Limb (tissue), 2 donors: Measurements from ENCODE around the gene PLEKHA5.
A peak's percentile ranks its signal among the peaks of the same experiment; 100 is the strongest.

Experiments
- DNase-seq, 2 donors: peaks; one replicate each; pipeline ENCODE4 v3.0.0-alpha.2; 2016; ENCODE audit errors: extremely low spot score in 2 of 2

The PLEKHA5 gene

DNA sequence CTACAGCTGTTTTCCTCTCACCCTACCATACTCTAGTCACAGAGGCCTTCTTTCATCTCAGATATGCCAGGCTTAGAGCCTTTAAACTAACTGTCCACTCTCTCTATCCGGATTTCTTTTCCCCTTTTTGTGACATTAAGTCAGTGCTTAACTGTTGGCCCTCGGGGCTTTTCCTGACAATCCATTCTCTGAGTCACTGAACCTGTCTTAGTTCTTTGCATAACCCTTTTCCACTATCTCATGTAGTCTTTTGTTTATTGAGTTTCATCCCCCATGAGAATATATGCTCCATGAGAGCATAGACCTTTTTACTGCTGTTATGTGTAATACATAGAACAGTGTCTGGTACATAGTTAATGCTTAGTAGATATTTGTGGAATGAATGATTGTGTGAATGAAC, 68.7 kb downstream of the PLEKHA5 start:
- DNase-seq = no peak

GRCh38 chr12:19199332-19199731, 69.8 kb downstream of the PLEKHA5 start:
- DNase-seq = no peak

DNA sequence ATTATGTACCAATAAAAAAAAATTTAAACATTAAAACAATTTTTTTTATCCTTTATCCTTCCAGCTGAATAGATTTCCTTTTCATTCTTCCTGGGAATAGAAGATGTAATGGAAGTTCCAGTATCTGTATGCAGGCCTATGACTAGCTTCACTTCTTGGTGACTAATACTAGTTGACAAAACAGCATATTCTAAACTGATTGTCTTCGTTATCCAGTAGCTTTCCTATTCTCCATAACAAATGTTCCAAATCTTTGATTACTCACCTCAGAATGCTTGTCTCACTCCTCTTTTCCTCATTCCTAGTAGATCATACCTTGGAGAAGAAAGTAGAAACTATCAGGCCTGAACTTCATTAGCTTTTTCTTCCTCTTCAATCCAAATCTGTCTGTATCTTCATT, 70.7 kb downstream of the PLEKHA5 start:
- no peak for DNase-seq

GRCh38 chr12:19201661-19202060, 72.1 kb downstream of the PLEKHA5 start:
- DNase-seq = no peak

DNA sequence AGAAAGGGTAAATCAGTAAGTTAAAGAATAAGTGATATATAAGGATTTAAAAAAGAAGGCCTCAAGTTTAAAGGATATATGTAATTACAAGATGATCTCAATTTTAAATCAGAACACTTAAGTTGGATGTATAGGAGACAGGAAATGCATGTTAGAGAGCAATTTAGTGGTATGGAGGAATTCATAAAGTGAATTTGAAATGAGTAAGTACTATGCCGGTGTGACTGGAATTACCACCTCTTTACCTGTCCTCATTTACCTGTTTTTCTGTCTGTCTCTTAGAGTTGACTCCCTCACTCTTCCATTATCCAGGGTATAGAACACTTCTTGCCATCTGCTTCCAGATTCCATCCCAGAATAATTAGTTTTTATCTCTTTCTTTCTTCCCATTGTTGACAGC, 73.5 kb downstream of the PLEKHA5 start:
- DNase-seq = no peak

DNA sequence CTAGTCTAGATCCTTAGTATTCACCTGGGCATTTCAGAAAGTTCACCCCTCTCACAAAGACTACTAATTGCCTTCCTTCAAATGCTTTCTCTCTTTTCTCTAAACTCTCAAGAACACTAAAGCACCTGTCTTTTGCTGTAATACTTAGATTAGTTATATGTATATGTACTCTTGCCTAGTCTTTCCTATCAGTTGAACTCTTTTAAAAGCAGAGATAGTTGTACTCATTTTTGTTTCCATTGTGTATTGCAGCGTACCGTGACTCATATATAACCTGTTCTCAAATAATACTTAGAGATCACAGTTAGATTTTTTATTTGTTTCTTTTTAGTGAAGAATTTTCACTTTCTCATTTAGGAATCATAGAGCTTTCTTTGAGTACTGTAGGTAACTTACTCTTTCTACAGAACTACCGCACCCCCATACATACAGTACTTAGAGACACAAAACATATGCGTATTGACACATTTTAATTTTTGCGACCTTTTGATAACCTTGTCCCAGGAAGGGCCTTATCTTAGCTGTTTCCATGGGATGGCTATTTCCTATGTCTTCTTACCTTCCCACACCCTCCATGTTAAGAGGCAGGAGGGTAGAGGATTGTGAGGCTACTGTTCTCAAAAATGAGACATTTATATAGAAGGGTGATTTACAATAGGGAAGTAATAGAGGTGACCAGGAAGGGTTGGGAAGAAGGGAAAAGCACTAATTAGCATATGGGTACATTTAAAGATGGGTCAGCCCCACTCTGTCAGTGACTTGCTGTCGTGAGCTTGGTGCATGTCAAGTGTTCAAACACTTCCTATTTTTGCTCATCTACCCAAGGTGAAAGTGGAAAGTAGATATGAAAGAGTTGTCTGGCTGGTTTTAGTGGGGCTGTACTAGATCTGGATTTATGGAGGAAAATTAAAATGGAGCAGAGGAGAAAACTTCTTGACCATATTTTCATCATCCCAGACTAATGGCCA, 74.3 kb downstream of the PLEKHA5 start:
- DNase-seq = no peak

GRCh38 chr12:19205120-19205519, 75.6 kb downstream of the PLEKHA5 start:
- no peak for DNase-seq

- no peak for DNase-seq
Measured at GRCh38 chr12:19206493-19207077, 77.1 kb downstream of the PLEKHA5 start.

GRCh38 chr12:19208456-19208855, 78.9 kb downstream of the PLEKHA5 start:
- DNase-seq = no peak

DNA sequence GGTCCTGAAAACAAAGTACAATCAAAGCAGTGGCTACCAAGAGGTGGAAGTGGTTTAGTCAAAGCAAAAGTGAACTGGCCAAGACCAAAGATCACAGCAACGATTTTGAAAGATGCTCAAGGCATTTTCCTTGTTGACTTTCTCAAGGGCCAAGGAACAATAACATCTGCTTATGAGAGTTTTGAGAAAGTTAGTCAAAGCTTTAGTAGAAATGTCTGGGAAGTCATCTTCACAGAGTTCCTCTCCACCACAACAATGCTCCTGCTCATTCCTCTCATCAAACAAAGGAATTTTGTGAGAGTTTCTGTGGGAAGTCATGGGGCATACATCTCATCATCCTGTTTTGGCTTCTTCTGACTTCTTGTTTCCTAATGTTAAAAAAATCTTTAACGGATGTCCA, 80.1 kb downstream of the PLEKHA5 start:
- no peak for DNase-seq

- no peak for DNase-seq
Measured at GRCh38 chr12:19211802-19212201, 82.3 kb downstream of the PLEKHA5 start.

DNA sequence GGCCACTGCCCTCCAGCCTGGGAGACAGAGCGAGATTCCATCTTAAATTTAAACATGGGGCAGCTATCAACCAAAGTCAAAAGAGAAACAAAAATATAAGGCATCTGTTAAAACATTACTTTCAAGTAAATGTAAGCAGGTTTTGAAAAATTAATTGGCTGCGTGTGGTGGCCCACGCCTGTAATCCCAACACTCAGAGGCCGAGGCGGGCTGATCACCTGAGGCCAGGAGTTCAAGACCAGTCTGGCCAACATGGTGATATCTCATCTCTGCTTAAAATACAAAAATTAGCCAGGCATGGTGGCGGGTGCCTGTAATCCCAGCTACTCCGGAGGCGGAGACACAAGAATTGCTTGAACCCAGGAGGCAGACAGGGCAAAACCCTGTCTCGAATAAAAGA, 82.7 kb downstream of the PLEKHA5 start:
- DNase-seq = no peak

- DNase-seq = no peak
Measured at GRCh38 chr12:19214020-19214419, 84.5 kb downstream of the PLEKHA5 start.

GRCh38 chr12:19215115-19215514, 85.6 kb downstream of the PLEKHA5 start:
- peak in 1 of 2 donors; percentile 53 for DNase-seq

- no peak for DNase-seq
Measured at GRCh38 chr12:19217446-19217845, 87.9 kb downstream of the PLEKHA5 start.

- no peak for DNase-seq
Measured at GRCh38 chr12:19220205-19220604, 90.7 kb downstream of the PLEKHA5 start.

- no peak for DNase-seq
Measured at GRCh38 chr12:19220852-19221466, 91.4 kb downstream of the PLEKHA5 start.

- no peak for DNase-seq
Measured at GRCh38 chr12:19222558-19222957, 93.0 kb downstream of the PLEKHA5 start.

DNA sequence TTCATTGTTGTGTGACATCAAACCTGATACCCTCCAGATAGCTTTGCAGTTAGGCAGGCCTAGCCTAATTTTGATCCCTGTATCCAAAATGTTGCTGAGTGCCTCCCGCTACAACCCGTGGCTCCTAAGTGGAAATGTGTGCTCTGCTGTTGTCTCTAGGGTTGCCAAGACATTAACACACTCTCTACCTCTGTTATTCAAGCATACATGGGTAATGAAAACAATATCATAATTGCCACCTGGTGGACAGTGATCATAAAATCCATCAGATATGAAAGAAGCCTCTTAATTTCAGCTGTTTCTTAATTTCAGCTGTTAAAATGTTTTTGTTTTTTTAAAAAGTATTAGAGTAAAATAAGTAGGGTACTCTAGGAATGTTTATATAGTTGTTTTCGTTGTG, 93.5 kb downstream of the PLEKHA5 start:
- no peak for DNase-seq

DNA sequence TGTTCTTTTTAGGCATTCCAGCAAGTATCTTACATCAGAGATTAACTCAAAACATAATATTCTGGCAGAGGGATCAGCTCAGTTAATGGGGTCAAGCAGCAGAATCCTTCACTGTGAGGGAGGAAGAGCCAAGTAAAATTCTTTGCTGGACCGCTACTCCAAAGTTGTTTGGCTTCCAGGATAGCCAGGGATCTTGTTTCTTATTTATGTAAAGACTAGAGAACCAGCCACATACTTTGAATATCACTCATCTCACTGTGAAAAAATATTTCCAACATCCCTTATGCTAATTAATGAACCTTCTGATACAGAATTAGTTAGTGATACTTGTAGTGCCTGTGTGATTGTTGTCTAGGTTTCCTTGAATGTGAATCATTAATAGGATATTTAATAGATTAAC, 94.2 kb downstream of the PLEKHA5 start:
- DNase-seq = no peak

DNA sequence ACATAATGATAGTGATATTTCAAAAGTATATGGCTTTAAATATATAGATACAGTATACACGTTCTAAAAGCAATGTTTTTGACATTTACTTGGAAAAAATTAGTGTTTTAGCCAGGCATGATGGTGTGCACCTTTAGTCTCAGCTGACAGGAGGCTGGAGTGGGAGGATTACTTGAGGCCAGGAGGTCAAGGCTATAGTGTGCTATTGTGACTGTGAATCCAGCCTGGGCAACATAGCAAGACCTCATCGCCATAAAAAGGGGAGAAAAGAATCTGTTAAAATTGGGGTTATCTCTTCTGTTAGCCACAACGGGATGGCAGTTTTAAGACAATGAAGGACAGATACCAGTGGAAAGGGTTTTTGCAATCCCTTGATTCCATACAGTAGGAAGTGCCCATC, 95.2 kb downstream of the PLEKHA5 start:
- DNase-seq = no peak

DNA sequence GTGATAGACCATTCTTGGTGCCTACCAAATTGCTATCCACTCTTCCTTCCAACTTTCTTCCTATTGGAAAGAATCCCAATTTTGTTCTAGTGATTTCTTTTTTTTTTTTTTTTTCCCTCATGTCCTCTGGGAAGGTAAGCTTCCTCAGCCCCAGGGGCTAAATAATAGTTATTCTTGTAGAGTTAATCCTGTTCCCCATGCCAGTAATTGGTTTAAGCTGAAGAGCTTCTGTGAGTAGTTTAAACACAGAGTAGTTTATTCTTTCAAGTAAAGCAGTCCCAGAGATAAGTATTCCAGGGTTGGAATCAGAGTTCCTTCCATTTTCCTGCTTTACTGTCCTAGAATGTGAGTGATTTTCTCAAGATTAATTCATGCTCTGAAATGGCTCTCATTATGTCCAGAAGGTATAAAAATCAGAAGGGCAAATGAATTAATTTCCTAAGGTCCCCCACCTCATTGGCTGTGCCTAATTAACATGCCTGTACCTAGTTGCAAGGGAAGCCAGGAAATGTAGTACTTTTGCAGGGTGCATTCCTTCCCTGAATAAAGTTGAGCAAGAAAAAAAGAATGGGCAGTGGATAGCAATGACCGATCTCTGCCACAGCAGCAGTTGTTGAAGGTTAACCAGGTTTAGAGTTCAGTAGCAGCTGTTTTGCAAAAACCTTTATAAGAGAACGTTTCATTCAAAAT, 97.8 kb downstream of the PLEKHA5 start:
- no peak for DNase-seq
